Middle frontal gyrus (tissue), 1 donor: Measurements from ENCODE around the gene STK11IP.

Source experiments
- DNase-seq: peaks from one replicate; pipeline ENCODE4 v3.0.0-alpha.2; 2015; ENCODE audit warnings: low spot score; ENCODE audit errors: extremely low spot score

The STK11IP gene

GRCh38 chr2:219576505-219577388, 20.9 kb upstream of the STK11IP start:
- no peak for DNase-seq

GRCh38 chr2:219578811-219579613, 18.6 kb upstream of the STK11IP start:
- DNase-seq: no peak

- DNase-seq: no peak
Observed at GRCh38 chr2:219581346-219581745, 16.3 kb upstream of the STK11IP start.

- DNase-seq: no peak
Observed at GRCh38 chr2:219591091-219591490, 6.6 kb upstream of the STK11IP start.

GRCh38 chr2:219592736-219593135, 4.9 kb upstream of the STK11IP start:
- no peak for DNase-seq

- no peak for DNase-seq
Observed at GRCh38 chr2:219593154-219593553, 4.5 kb upstream of the STK11IP start.

GRCh38 chr2:219595256-219595655, 2.4 kb upstream of the STK11IP start:
- DNase-seq: no peak

GRCh38 chr2:219596954-219597551, 604 bp upstream of the STK11IP start:
- no peak for DNase-seq

- no peak for DNase-seq
Observed at GRCh38 chr2:219598308-219599078, 836 bp downstream of the STK11IP start.

GRCh38 chr2:219603771-219604170, 6.1 kb downstream of the STK11IP start:
- DNase-seq: no peak

GRCh38 chr2:219605607-219605954, 7.9 kb downstream of the STK11IP start:
- no peak for DNase-seq

GRCh38 chr2:219607931-219608330, 10.3 kb downstream of the STK11IP start:
- DNase-seq: no peak

GRCh38 chr2:219608399-219608964, 10.8 kb downstream of the STK11IP start:
- no peak for DNase-seq

- DNase-seq: no peak
Observed at GRCh38 chr2:219609149-219609750, 11.6 kb downstream of the STK11IP start.

- no peak for DNase-seq
Observed at GRCh38 chr2:219611306-219611705, 13.6 kb downstream of the STK11IP start.

GRCh38 chr2:219611866-219612576, 14.4 kb downstream of the STK11IP start:
- DNase-seq: no peak

- DNase-seq: no peak
Observed at GRCh38 chr2:219612577-219613286, 15.1 kb downstream of the STK11IP start.

- no peak for DNase-seq
Observed at GRCh38 chr2:219613461-219614070, 15.9 kb downstream of the STK11IP start.
